Breast epithelium (tissue), 4 donors: Measurements from ENCODE around the gene KRT27. TPM values are rescaled to one million over a fixed set of nuclear protein-coding genes. Genes with fewer than 3 reads are reported as not detected.

ENCODE experiments used
- DNase-seq, 2 donors: peaks; one replicate each; pipeline ENCODE4 v3.0.0-alpha.2; 2019; ENCODE audit warnings: low spot score in 2 of 2
- H3K27ac ChIP-seq, 2 donors: fragments of 200-600 bp; sonication (generic) in 1 of 2; one replicate each; pipeline ENCODE4 v1.5.1; 2016 to 2019; ENCODE audit warnings: mild to moderate bottlenecking in 1 of 2
- H3K27me3 ChIP-seq, 2 donors: fragments of 200-600 bp; sonication (generic) in 1 of 2; one replicate each; pipeline versions ENCODE4 v1.5.1 to v1.6.0; 2017 to 2019; ENCODE audit warnings: control low read depth in 1 of 2, mild to moderate bottlenecking in 1 of 2
- H3K36me3 ChIP-seq: fragments of 200-600 bp; one replicate; pipeline ENCODE4 v1.5.1; 2019
- H3K4me1 ChIP-seq, 2 donors: fragments of 200-600 bp; sonication (generic); one replicate each; pipeline ENCODE4 v1.5.1; 2016 to 2019; ENCODE audit warnings: control low read depth in 1 of 2
- H3K4me3 ChIP-seq, 3 donors: fragments of 200-600 bp; sonication (generic); 1 replicate in 2 of 3; 2 replicates in 1 of 3; pipeline ENCODE4 v1.5.1; 2016 to 2019; ENCODE audit warnings: mild to moderate bottlenecking in 3 of 3, moderate library complexity in 2 of 3
- H3K9me3 ChIP-seq, 2 donors: fragments of 200-600 bp; sonication (generic) in 1 of 2; one replicate each; pipeline ENCODE4 v1.5.1; 2016 to 2019; ENCODE audit warnings: control low read depth in 1 of 2
- POLR2A ChIP-seq: fragments of 450-650 bp; IDR thresholded peaks from one replicate; pipeline ENCODE4 v1.6.1; 2016; ENCODE audit warnings: antibody characterized with exemption, mild to moderate bottlenecking, moderate library complexity
- POLR2AphosphoS5 ChIP-seq, 3 donors: sonication (generic); formaldehyde crosslinking; IDR thresholded peaks; one replicate each; pipeline ENCODE4 v1.6.1; 2017; ENCODE audit warnings: antibody characterized with exemption in 3 of 3
- intact Hi-C: fragments of 100-400 bp; cut with DNase I; formaldehyde crosslinking; loops from one replicate; pipeline ENCODE4 v1.15.1; 2023; ENCODE audit warnings: low total_unique reads
- total RNA-seq, 3 donors: library from RNA; depleted of rRNA; stranded (reverse); fragments of >200 nt; gene quantifications; one replicate each; pipeline ENCODE4 v1.1.0, GENCODE V29; 2016
- TF ChIP-seq, protein P1 (sequence below), 3 donors: fragments of 450-650 bp; IDR thresholded peaks; one replicate each; pipeline ENCODE4 v1.5.1; 2016 to 2017; ENCODE audit warnings: antibody characterized with exemption in 3 of 3, mild to moderate bottlenecking in 3 of 3, moderate library complexity in 3 of 3

The KRT27 gene
- total RNA-seq, 3 donors from 2014 or later, result not detected

DNA sequence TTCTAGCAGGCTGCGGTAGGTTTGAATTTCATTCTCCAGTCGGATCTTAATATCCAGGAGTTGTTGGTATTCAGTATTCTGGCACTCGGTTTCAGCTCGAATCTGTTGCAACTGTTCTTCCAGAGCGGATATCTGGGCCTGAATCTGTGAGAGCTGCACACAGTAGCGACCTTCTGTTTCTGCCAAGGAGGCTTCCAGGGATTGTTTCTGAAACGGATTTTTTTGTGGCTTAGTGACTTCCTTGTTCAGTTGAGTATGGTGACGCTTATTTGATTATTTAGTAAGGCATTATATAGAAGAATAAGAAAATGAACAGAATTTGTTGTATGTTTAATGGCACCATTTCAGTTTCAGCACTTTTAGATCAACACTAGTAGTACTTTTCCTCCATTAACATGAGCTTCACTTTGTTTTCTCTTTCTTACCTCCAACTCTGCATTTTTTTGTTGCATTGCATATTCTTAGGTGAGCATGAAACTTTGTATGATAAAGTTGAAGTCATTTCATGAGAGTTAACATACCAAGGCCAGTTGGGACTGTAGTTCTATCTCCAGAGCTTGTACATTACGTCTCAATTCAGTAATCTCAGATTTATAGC, 37.3 kb upstream of the KRT27 start:
- Histone ChIP-seq H3K36me3 (no peaks in the 10 kb centered on the region), H3K9me3 (no peaks in the 10 kb centered on the region), H3K27ac (peak overlapping the region; percentile 90 to 97), H3K27me3 (no peaks in the 10 kb centered on the region), H3K4me1 (no peaks in the 10 kb centered on the region), H3K4me3 (peak overlapping the region; percentile 67 to 82 (median 75))
- DNase-seq, result no peak
- intact Hi-C loops, result no loop called here
- TF ChIP-seq POLR2A (no peak), POLR2AphosphoS5 (IDR thresholded peaks at IDR 0.05) (no peak)
- TF ChIP-seq, protein P1, sequence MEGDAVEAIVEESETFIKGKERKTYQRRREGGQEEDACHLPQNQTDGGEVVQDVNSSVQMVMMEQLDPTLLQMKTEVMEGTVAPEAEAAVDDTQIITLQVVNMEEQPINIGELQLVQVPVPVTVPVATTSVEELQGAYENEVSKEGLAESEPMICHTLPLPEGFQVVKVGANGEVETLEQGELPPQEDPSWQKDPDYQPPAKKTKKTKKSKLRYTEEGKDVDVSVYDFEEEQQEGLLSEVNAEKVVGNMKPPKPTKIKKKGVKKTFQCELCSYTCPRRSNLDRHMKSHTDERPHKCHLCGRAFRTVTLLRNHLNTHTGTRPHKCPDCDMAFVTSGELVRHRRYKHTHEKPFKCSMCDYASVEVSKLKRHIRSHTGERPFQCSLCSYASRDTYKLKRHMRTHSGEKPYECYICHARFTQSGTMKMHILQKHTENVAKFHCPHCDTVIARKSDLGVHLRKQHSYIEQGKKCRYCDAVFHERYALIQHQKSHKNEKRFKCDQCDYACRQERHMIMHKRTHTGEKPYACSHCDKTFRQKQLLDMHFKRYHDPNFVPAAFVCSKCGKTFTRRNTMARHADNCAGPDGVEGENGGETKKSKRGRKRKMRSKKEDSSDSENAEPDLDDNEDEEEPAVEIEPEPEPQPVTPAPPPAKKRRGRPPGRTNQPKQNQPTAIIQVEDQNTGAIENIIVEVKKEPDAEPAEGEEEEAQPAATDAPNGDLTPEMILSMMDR (IDR thresholded peaks at IDR 0.05), result no peak

DNA sequence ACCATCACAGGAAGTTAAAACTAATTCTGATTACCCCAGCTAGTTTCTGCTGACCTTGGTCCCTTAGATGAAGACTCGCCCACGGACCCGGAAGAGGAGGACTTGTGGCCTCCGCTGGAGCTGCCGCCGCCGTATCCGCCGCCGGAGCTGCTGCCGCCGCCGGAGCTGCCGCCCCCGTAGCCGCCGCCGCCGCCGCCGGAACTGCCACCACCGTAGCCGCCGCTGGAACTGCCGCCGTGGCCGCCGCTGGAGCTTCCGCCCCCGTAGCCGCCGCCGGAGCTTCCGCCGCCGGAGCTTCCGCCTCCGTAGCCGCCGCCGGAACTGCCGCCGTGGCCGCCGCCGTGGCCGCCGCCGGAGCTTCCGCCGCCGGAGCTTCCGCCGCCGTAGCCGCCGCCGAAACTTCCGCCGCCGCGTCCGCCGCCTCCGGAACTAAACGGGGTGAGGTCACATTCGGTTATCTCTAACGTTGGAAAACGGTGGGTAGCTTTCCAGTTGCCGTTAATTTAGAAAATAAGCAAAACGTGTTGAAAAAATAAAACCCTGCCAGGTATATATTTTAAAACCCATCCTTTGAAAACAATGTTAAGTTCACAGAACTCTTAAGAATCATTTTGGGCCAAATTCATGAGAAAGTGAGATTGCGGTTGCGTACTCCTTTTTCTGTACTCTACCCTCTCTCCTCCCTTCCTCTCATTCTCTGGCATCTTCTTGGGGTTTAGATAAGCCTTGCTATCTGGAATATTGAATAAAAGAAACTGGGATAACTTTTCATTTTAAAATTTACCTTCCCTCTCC, 36.6 kb upstream of the KRT27 start:
- Histone ChIP-seq H3K27ac (peak overlapping the region; percentile 90 to 97), H3K4me1 (no peaks in the 10 kb centered on the region), H3K4me3 (peak overlapping the region; percentile 67 to 82 (median 75)), H3K36me3 (no peaks in the 10 kb centered on the region), H3K9me3 (no peaks in the 10 kb centered on the region), H3K27me3 (no peaks in the 10 kb centered on the region)
- intact Hi-C loops, result no loop called here
- TF ChIP-seq, protein P1 (IDR thresholded peaks at IDR 0.05), result no peak
- TF ChIP-seq POLR2A (peak; percentile 18), POLR2AphosphoS5 (IDR thresholded peaks at IDR 0.05) (peak in 1 of 3 donors; percentile 63)
- peak; percentile 68 to 83 for DNase-seq

DNA sequence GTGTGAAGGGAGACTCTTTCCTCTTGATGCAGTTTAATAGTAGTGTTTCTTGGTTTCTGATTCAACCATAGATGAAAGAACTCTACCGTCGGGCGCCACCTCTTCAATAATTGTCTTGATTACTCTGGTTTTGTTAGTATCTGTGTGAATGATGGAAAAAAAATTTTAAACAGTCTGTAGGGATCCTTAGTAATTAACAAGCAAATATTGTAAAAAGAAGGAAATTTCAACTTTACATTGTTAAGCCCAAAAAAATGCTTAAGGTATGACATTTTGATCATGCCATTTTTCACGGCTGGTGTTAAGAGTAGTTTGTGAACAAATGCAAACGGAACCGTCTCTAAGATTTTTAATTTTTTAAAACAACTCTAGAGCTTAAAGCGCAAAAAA, 36.0 kb upstream of the KRT27 start:
- H3K4me1 ChIP-seq, result no peaks in the 10 kb centered on the region
- intact Hi-C loops, result no loop called here
- H3K27me3 ChIP-seq, result no peaks in the 10 kb centered on the region
- H3K27ac ChIP-seq, result peak overlapping the region; percentile 90 to 97
- peak overlapping the region; percentile 67 to 82 (median 75) for H3K4me3 ChIP-seq
- TF ChIP-seq, protein P1 (IDR thresholded peaks at IDR 0.05), result no peak
- TF ChIP-seq POLR2A (no peak), POLR2AphosphoS5 (IDR thresholded peaks at IDR 0.05) (no peak)
- H3K9me3 ChIP-seq, result no peaks in the 10 kb centered on the region
- no peaks in the 10 kb centered on the region for H3K36me3 ChIP-seq
- DNase-seq, result no peak

DNA sequence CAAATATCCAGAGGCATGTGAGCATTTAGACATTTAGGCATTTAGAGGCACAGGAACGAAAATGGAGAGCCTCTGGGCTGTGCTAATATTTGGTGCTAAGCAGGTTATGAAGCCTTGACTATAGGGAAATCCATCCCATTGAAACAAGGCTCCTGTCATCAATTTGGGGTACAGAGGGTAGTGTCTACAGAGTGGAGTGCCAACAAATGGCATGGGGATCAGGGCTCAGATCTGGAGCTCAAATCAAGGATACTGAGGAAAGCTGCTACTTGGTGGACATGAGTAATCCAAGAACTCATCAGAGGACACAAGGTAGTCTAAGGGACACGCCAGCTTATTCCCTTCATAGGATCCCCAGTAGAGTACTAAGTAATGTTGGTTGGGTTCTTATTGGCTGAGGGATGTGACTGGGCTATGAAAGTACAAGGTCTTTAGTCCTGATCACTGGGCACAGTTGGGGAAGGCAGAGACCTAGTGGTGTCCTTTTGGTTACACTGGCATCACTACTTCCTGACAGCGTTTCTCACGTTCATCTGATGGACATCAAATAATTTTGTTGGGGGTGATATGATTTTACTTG, 34.8 kb upstream of the KRT27 start:
- Histone ChIP-seq H3K27ac (no peak overlapping the region), H3K4me3 (no peak overlapping the region), H3K9me3 (no peaks in the 10 kb centered on the region), H3K27me3 (peaks cover 0 to 4% of the 10 kb centered on the region in 2 donors), H3K36me3 (no peaks in the 10 kb centered on the region), H3K4me1 (no peaks in the 10 kb centered on the region)
- TF ChIP-seq POLR2A, result no peak
- no peak for TF ChIP-seq POLR2AphosphoS5 (IDR thresholded peaks at IDR 0.05)
- TF ChIP-seq, protein P1 (IDR thresholded peaks at IDR 0.05), result no peak
- intact Hi-C loops, result no loop called here
- no peak for DNase-seq

DNA sequence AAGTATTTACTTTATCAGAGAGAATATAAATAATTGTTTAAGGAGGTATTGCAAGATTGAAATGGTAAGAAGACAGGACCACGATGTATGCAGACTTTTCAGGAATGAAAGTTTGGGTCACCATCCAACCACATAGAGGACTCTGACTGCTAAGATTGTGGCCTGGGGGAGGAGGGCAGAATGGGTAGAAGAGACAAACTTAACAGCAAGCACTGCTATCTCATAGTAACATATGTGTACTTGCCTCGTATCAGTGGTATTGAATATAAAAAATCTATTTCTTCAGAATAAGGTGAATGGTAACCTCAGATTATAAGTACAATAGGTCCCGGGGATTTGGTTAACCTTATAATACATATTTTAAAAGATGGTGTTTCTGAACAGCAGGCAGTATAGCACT, 34.2 kb upstream of the KRT27 start:
- Histone ChIP-seq H3K27me3 (peaks cover 0 to 7% of the 10 kb centered on the region in 2 donors), H3K4me1 (no peaks in the 10 kb centered on the region), H3K4me3 (no peak overlapping the region), H3K9me3 (no peaks in the 10 kb centered on the region), H3K36me3 (no peaks in the 10 kb centered on the region), H3K27ac (no peak overlapping the region)
- intact Hi-C loops, result no loop called here
- TF ChIP-seq, protein P1 (IDR thresholded peaks at IDR 0.05), result no peak
- no peak for TF ChIP-seq POLR2A
- TF ChIP-seq POLR2AphosphoS5 (IDR thresholded peaks at IDR 0.05), result no peak
- DNase-seq, result no peak
